HUES48 (cell line): ENCODE results near the gene TMEM131L.

Experiments used
- H3K27ac ChIP-seq: one replicate; pipeline ENCODE4 v1.7.0; 2013; ENCODE audit warnings: low read depth, low read length, inconsistent platforms
- H3K27me3 ChIP-seq: 2 replicates; pipeline ENCODE4 v1.6.1; 2013; ENCODE audit warnings: mild to moderate bottlenecking, low read length; ENCODE audit not compliant: control insufficient read depth, insufficient read depth
- H3K36me3 ChIP-seq: 2 replicates; pipeline ENCODE4 v1.6.1; 2013; ENCODE audit warnings: low read length; ENCODE audit not compliant: control insufficient read depth, insufficient read depth
- H3K4me1 ChIP-seq: 2 replicates; pipeline ENCODE4 v1.6.1; 2013; ENCODE audit warnings: mild to moderate bottlenecking, low read length; ENCODE audit not compliant: control insufficient read depth, insufficient read depth
- H3K4me3 ChIP-seq: 2 replicates; pipeline ENCODE4 v1.5.1; 2013; ENCODE audit warnings: mild to moderate bottlenecking, low read depth, low read length
- H3K9ac ChIP-seq: 2 replicates; pipeline ENCODE4 v1.6.1; 2013; ENCODE audit warnings: mild to moderate bottlenecking, low read depth, low read length, moderate library complexity
- H3K9me3 ChIP-seq: 2 replicates; pipeline ENCODE4 v1.6.1; 2013; ENCODE audit warnings: low read length; ENCODE audit not compliant: control insufficient read depth, insufficient read depth

The TMEM131L gene

DNA sequence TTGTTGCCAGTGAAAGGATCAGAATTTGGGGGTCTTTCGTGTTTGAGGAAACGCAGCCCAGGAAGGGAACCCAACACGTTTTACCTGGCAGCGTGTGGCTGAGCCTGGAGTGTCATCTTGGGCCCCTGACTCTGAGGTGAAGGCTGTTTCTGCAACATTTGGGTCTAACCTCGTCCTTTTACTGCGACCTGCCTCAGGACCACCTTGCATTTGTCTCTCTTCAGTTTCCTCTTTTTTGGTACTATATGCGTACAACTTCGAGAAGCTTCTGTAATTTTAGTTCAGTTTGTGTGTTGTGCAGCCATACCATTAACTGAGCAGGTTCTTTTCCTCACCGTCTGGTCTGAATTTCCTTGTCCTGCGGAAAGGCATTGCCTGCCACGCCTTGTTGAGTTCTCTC is 61.5 kb downstream of the TMEM131L start:
- Histone ChIP-seq H3K4me1 (peaks cover 20% of the 10 kb centered on the region), H3K27ac (no peak overlapping the region), H3K36me3 (no peaks in the 10 kb centered on the region), H3K9me3 (no peaks in the 10 kb centered on the region), H3K27me3 (no peaks in the 10 kb centered on the region), H3K4me3 (no peak overlapping the region), H3K9ac (no peak overlapping the region)

DNA sequence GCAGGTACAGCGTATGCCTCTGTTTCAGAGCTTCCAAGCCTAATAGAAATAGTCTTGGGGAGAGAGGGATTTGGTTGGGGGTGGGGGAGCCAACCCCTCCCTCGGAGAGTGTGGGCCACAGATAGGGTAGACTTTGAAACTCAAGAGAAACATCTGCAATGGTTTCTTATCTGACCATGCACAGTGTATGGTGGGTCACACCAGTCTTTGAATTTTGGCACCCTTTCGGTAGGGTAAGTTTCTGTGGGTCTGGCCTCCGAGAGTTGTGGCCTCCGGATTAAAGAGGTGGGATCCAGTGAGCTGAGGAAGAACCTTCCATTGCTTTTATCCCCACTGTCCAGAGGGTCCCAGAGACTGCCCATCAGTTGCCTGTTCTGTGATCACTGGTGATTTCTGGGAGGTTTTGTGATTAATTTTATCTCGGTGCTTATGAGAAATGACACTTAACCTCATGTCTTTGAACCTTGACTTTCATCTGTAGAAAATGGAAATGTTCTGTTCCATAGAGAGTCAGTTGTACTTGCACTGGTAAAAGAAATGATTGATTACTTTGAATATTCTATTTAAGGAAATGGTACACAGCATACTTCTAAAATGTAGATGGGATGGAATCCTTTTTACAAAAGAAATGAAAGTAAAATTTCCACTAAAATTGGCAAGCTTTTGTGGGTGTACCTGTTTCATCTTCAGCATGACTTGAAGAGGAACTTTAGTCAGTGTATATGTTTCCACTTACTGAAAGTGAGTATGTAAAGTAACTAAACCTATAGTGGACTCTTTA is 62.7 kb downstream of the TMEM131L start:
- Histone ChIP-seq H3K4me1 (peaks cover 8% of the 10 kb centered on the region), H3K9ac (no peak overlapping the region), H3K36me3 (no peaks in the 10 kb centered on the region), H3K9me3 (no peaks in the 10 kb centered on the region), H3K4me3 (no peak overlapping the region), H3K27me3 (no peaks in the 10 kb centered on the region), H3K27ac (no peak overlapping the region)

DNA sequence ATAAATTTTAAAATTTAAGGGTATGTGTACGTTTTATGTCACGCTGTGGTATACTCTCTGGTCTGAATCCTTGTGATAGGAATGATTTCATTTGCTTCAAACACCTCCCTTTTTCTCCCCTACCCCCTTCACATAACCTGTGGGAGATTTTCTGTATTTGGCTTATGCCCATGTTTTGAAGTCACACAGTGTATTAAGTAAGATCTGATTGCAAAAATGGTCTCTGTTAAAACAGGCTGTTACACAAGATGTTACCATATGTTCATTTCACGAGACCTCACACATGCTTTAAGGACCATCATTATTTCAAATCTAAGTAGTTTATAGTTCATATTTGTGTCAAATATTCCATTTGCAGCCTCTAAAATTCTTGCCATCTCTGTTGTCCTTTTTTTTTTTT is 63.5 kb downstream of the TMEM131L start:
- H3K9ac ChIP-seq, result no peak overlapping the region
- no peaks in the 10 kb centered on the region for H3K27me3 ChIP-seq
- no peak overlapping the region for H3K27ac ChIP-seq
- H3K4me1 ChIP-seq, result peaks cover 2% of the 10 kb centered on the region
- H3K9me3 ChIP-seq, result no peaks in the 10 kb centered on the region
- no peak overlapping the region for H3K4me3 ChIP-seq
- H3K36me3 ChIP-seq, result no peaks in the 10 kb centered on the region

DNA sequence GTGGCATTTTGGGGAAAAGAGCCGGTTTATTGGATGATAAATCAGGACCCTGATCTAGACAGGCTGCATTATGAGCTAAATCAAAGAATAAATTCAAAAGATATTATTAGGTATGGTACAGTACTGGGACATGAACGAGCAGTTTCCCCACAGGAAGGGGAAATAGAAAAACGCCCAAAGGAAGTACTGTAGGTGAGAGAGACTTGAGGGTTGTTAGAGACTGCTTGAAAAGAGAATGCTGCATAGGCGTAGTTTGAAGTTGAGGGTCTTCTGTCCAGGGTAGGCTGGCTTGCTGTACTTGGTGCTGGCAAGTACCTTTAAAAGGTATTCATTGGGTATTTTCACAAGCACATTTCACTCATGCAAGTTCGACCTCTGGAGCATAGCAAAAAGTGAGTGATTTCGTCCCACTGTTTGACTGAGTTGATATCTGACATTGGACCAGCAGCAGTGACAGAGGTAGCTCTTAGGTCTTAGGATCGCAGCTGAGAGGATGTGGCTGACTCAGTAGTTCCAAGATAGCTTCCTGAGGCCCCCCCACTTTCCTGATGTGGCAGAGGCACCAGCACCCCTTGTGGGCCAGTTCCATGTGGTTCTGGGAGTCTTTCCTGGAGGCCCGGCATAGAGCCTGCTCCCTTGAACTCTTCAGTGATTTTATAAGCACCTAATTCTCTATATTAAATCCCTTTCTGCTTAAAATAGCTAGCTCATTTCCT is 64.3 kb downstream of the TMEM131L start:
- no peaks in the 10 kb centered on the region for H3K36me3 ChIP-seq
- no peak overlapping the region for H3K4me3 ChIP-seq
- H3K27me3 ChIP-seq, result no peaks in the 10 kb centered on the region
- H3K27ac ChIP-seq, result no peak overlapping the region
- H3K9me3 ChIP-seq, result no peaks in the 10 kb centered on the region
- peaks cover 10% of the 10 kb centered on the region for H3K4me1 ChIP-seq
- no peak overlapping the region for H3K9ac ChIP-seq

DNA sequence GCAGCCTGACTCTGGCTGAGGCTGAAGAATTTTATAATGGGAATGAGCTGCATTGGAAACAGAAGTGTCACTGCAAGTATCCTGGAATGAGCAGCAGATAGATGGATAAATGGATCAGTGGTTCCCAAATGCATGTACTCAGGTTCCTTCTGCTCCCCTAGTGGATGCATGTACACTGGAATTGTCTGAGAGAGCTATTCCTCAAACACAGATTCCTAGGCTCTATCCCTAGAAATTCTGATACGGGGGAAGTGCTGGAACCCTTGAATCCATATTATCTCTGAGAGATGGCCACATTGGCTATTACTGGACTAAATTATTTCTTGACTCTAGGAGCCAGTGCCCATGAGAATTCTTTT is 64.8 kb downstream of the TMEM131L start:
- no peak overlapping the region for H3K27ac ChIP-seq
- H3K9ac ChIP-seq, result no peak overlapping the region
- H3K9me3 ChIP-seq, result no peaks in the 10 kb centered on the region

DNA sequence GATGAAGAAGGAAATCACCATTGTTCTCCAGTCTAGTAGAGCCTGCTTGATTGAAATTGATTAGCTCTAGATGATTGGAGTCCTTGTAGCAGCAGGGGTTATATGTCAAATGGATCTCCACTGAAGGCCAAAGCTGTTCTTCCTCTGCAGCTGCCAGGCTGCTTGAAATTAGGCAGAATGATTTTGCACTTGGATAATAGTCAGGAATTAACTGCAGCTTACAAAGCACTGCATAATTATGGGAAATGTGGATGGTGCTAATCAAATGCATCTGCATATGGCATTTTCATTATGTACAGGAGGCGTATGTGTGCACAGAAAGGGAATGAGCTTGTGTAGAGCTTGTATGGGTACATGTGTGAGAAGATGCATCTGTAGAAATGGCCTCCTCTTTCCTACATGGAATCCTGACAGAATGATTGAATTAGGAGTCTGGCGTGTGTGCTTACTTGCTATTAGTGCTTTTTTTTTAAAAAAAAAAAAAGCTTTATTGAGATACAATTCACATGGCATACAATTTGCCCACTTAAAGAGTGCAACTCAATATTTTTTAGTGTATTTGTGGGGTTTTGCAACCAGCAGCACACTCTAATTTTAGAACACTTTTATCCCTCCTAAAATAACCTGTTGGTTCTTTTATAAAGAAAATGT is 65.9 kb downstream of the TMEM131L start:
- no peaks in the 10 kb centered on the region for H3K36me3 ChIP-seq
- peaks cover 24% of the 10 kb centered on the region for H3K4me1 ChIP-seq
- H3K27ac ChIP-seq, result no peak overlapping the region

More for the DNA sequence above, 64.8 kb downstream of the TMEM131L start:
- Histone ChIP-seq H3K27me3 (no peaks in the 10 kb centered on the region), H3K36me3 (no peaks in the 10 kb centered on the region), H3K4me1 (peaks cover 15% of the 10 kb centered on the region), H3K4me3 (no peak overlapping the region)

DNA sequence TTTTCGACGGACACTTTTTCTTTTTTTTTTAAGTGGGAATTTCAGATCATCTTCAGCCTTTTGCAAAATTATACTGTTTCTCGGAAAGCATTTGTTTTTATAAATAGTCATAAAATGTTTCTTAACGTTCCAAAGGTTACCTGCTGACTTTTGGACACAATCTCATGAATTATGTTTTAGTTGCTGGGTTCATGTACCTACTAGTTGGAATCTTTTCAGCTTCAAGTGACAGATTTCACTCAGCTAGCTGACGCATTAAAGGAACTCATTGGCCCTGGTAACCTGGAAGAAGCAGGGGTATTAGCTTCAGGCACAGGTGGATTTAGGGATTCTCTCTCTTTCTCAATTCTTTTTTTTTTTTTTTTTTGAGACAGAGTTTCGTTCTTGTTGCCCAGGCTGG is 66.5 kb downstream of the TMEM131L start:
- peaks cover 25% of the 10 kb centered on the region for H3K4me1 ChIP-seq
- H3K27ac ChIP-seq, result no peak overlapping the region
- no peaks in the 10 kb centered on the region for H3K9me3 ChIP-seq
- H3K27me3 ChIP-seq, result no peaks in the 10 kb centered on the region
- no peak overlapping the region for H3K9ac ChIP-seq
- H3K4me3 ChIP-seq, result no peak overlapping the region
- no peaks in the 10 kb centered on the region for H3K36me3 ChIP-seq

More for the DNA sequence above, 65.9 kb downstream of the TMEM131L start:
- H3K9me3 ChIP-seq, result no peaks in the 10 kb centered on the region
- no peak overlapping the region for H3K4me3 ChIP-seq
- H3K9ac ChIP-seq, result no peak overlapping the region
- no peaks in the 10 kb centered on the region for H3K27me3 ChIP-seq

DNA sequence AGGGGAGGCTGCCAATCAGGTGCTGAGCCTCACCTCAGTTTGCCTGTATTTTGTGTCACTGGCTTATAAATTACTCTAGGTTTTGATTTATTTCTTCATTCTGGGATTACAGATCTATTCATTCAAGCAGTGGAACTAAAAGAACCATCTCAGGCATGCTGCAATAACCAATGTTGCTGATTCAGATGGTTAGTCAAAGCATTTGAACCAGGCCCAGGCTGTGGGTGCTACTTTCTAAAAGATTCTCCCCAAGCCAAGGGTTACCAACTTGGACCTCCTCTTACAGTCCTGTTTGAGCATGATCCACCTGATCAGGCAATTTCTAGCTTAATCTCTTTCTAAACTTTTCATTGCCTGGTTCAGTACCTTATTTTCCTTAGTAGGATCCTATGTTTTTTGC is 67.2 kb downstream of the TMEM131L start:
- H3K9me3 ChIP-seq, result no peaks in the 10 kb centered on the region
- H3K27ac ChIP-seq, result no peak overlapping the region
- no peak overlapping the region for H3K9ac ChIP-seq
- H3K27me3 ChIP-seq, result no peaks in the 10 kb centered on the region
- H3K4me3 ChIP-seq, result no peak overlapping the region
- H3K4me1 ChIP-seq, result peaks cover 30% of the 10 kb centered on the region
- no peaks in the 10 kb centered on the region for H3K36me3 ChIP-seq

DNA sequence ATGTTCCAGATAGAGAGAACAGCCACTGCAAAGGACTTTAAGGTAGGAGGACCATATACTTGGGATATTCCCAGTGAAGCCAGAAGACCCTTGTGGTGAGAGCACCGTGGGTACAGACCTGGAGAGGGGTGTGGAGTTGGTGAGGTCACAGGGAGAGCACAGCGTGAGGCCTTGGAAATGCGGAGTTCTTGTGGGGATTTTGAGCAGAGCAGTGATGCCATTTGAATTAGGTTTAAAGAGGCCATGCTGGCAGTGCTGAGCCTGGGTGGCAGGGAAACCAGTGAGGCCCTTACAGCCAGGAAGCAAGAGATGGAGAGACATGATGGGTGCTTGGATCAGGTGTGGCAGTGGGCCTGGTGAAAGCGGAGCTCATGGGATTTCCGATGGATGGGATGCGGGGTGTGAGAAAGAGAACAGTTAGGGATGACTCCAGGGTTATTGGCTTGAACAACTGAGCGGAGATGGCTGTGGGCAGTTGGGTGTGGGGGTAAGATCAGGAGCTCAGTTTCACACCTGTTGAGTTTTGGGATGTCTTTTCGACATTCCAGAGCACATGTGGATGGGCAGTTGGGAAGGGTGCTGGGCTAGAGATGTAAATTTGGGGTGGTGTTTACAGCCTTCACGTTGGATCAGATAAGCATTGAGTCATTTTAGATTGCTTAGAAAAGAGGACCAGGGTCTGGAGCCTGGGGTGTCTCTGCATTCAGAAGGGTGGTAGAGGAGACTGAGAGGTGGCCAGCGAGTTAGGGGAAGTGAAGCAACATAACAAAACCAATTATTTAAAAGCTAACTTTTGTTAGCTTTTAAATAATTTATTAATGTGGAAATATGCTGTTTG is 68.9 kb downstream of the TMEM131L start:
- Histone ChIP-seq H3K9ac (0 out of 2 replicates have a peak overlapping the region, but pooled peaks have one; percentile 18), H3K27me3 (no peaks in the 10 kb centered on the region), H3K9me3 (no peaks in the 10 kb centered on the region), H3K4me1 (peaks cover 43% of the 10 kb centered on the region), H3K36me3 (no peaks in the 10 kb centered on the region), H3K27ac (peak overlapping the region; percentile 86), H3K4me3 (no peak overlapping the region)

DNA sequence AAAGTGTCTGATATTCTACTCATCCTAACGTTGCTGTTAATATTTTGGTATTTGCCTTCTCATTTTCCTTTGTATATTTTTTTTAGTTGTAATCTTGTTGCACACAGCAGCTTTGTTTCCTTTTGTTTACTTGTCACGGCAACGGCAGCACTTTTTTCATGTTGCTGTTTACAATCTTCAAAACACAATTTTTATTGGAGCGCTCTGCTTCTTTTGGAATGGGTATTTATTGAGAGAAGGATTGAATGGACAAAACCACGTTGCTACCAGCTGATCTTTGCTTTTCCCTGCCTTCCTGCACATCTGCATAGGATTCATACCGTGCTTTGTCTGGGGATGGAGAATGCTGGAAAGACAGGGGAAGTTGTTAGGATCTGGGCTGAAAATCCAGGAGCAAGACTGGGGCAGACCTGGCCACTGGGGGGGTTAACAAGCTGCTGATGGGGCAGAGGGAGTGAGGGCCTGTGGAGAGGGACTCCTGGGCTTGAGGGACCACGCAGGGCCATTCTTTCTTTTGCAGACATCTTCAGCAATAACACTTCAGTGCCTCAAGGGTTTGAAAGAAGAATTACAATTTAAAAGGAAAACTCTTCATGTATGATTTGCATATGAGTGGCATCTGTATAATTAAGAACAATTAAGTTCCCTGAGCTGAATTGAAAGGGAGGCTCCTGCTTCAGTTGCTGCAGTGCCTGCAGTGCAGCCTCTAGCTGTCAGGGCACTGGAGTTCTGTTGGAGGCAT is 69.8 kb downstream of the TMEM131L start:
- Histone ChIP-seq H3K9me3 (no peaks in the 10 kb centered on the region), H3K27ac (peak overlapping the region; percentile 86), H3K4me1 (peaks cover 43% of the 10 kb centered on the region), H3K9ac (peak overlapping the region; percentile 18; the same call in 1 of the 2 replicates), H3K27me3 (no peaks in the 10 kb centered on the region), H3K4me3 (peak overlapping the region; percentile 3; the same call in 1 of the 2 replicates), H3K36me3 (no peaks in the 10 kb centered on the region)
